HepG2 (cell line): Measurements from ENCODE around the gene ZBED1. TPM values are rescaled to one million over a fixed set of nuclear protein-coding genes. Genes with fewer than 3 reads are reported as not detected.
"Not testable (repeated sequence)": the region's sequence is repeated elsewhere in the genome, so short reads cannot be mapped to it uniquely, and the experiment has no call there.

ENCODE experiments used
- ATAC-seq: fragments of 200-7000 bp; cut with Tn5 transposase; 3 replicates; pipeline ENCODE4 v1.9.1; 2020; ENCODE audit warnings: mild to moderate bottlenecking, moderate library complexity
- BruUV-seq: library from RNA; stranded (reverse); fragments of 400-500 nt; replicated peaks from 2 replicates; lab custom pipeline; 2021; lab: Mats Ljungman, UMichigan
- CTCF ChIA-PET: fragments of 300-600 bp; formaldehyde crosslinking; extraction: SDS; loops from one replicate; lab custom pipeline; 2021; ENCODE audit warnings: low total read pairs, inconsistent platforms, low intra/inter-chr PET ratio; lab: Yijun Ruan, JAX
- POLR2A ChIA-PET: fragments of 350-600 bp; sonication (Branson Sonifier 250); formaldehyde crosslinking; loops from one replicate; lab custom pipeline; 2020; ENCODE audit warnings: antibody characterized with exemption, inconsistent platforms; lab: Yijun Ruan, JAX
- DNase-seq: peaks from one replicate; pipeline ENCODE4 v3.0.0-alpha.2; 2015; ENCODE audit warnings: low spot score
- FAIRE-seq: peaks from 3 replicates; lab custom pipeline; 2011; peaks lifted over from hg19 to GRCh38; lab: Jason Lieb, UNC
- H2AFZ ChIP-seq: one replicate; pipeline ENCODE4 v1.6.1; 2011; ENCODE audit warnings: low read length, inconsistent platforms
- H3K27ac ChIP-seq: fragments of 300-600 bp; 3 replicates; pipeline ENCODE4 v1.8.0; 2011; ENCODE audit warnings: mixed run types, mild to moderate bottlenecking, mixed read lengths, low read length, inconsistent platforms; ENCODE audit not compliant: insufficient read depth; ENCODE audit errors: extremely low read length
- H3K27me3 ChIP-seq, 2 experiments: fragments of 200-600 bp in 1 of 2; 2 replicates in 1 of 2; 3 replicates in 1 of 2; pipeline versions ENCODE4 v1.6.0 to v1.8.0; 2011; ENCODE audit warnings: low read length in 2 of 2, mild to moderate bottlenecking in 2 of 2, moderate library complexity in 2 of 2, inconsistent platforms in 1 of 2; ENCODE audit not compliant: insufficient read depth in 2 of 2, control insufficient read depth in 1 of 2
- H3K36me3 ChIP-seq, 2 experiments: fragments of 200-600 bp in 1 of 2; replicated peaks in 1 of 2; 2 replicates in 1 of 2; 3 replicates in 1 of 2; pipeline versions ENCODE4 v1.5.1 to v1.8.0; 2011; ENCODE audit warnings: low read length in 2 of 2, inconsistent platforms in 1 of 2; ENCODE audit not compliant: insufficient read depth in 2 of 2, control insufficient read depth in 1 of 2
- H3K4me1 ChIP-seq: 2 replicates; pipeline ENCODE4 v1.5.1; 2012; ENCODE audit warnings: low read length, inconsistent platforms; ENCODE audit not compliant: insufficient read depth
- H3K4me2 ChIP-seq: 2 replicates; pipeline ENCODE4 v1.6.0; 2011; ENCODE audit warnings: low read depth, low read length, inconsistent platforms
- H3K4me3 ChIP-seq, 3 experiments: fragments of 200-600 bp in 1 of 3; sonication (generic), shearing (Covaris generic) in 1 of 3; replicated peaks in 1 of 3; 2 replicates each; pipeline ENCODE4 v1.5.1; 2011 to 2016; ENCODE audit warnings: low read length in 3 of 3, inconsistent platforms in 2 of 3, low read depth in 2 of 3, mild to moderate bottlenecking in 2 of 3, control low read depth in 1 of 3, mixed read lengths in 1 of 3; ENCODE audit not compliant: insufficient read depth in 1 of 3
- H3K79me2 ChIP-seq: one replicate; pipeline ENCODE4 v1.6.1; 2011; ENCODE audit warnings: low read length, inconsistent platforms; ENCODE audit not compliant: insufficient read depth
- H3K9ac ChIP-seq: 2 replicates; pipeline ENCODE4 v1.6.0; 2011; ENCODE audit warnings: mild to moderate bottlenecking, low read depth, low read length, inconsistent platforms; ENCODE audit not compliant: insufficient read depth
- H3K9me3 ChIP-seq: 2 replicates; pipeline ENCODE4 v1.5.1; 2012; ENCODE audit warnings: mild to moderate bottlenecking, low read length
- H4K20me1 ChIP-seq: 2 replicates; pipeline ENCODE4 v1.6.0; 2011; ENCODE audit warnings: inconsistent platforms, mild to moderate bottlenecking, low read length, moderate library complexity; ENCODE audit not compliant: insufficient read depth
- FOSL2 ChIP-seq: sonication (generic); formaldehyde crosslinking; IDR thresholded peaks from 2 replicates; pipeline ENCODE4 v1.4.0; 2020; ENCODE audit warnings: missing genetic modification reagents
- FOXA3 ChIP-seq: IDR thresholded peaks from 2 replicates; pipeline ENCODE4 v1.6.1; 2016; ENCODE audit warnings: missing genetic modification reagents, missing compliant biosample characterization
- FOXP1 ChIP-seq, 2 experiments: fragments of 450-650 bp in 1 of 2; IDR thresholded peaks; 2 replicates each; pipeline ENCODE4 v1.6.1; 2017 to 2018; ENCODE audit warnings: antibody characterized with exemption in 1 of 2
- GATAD2A ChIP-seq: IDR thresholded peaks from 2 replicates; pipeline ENCODE4 v1.6.1; 2016
- HNF4A ChIP-seq: sonication (generic); formaldehyde crosslinking; IDR thresholded peaks from 2 replicates; pipeline ENCODE4 v1.4.0; 2020; ENCODE audit warnings: missing genetic modification reagents
- HNF4G ChIP-seq, 2 experiments: sonication (generic) in 1 of 2; formaldehyde crosslinking in 1 of 2; IDR thresholded peaks; 2 replicates each; pipeline versions ENCODE4 v1.4.0 to v1.6.1; 2011 to 2020; ENCODE audit warnings: borderline replicate concordance in 2 of 2, low read depth in 2 of 2, mild to moderate bottlenecking in 2 of 2, low read length in 1 of 2, missing genetic modification reagents in 1 of 2, moderate library complexity in 1 of 2
- JUNB ChIP-seq: sonication (generic); formaldehyde crosslinking; IDR thresholded peaks from 2 replicates; pipeline ENCODE4 v1.8.0; 2022; ENCODE audit warnings: missing genetic modification reagents, mild to moderate bottlenecking, borderline replicate concordance
- SAP130 ChIP-seq: IDR thresholded peaks from 2 replicates; pipeline ENCODE4 v1.6.1; 2016; ENCODE audit warnings: low read depth
- ZEB1 ChIP-seq: IDR thresholded peaks from 2 replicates; pipeline ENCODE4 v1.6.1; 2012; ENCODE audit warnings: mild to moderate bottlenecking, low read depth, inconsistent platforms; ENCODE audit not compliant: insufficient replicate concordance
- ZNF331 ChIP-seq: sonication (generic); formaldehyde crosslinking; IDR thresholded peaks from 2 replicates; pipeline ENCODE4 v1.4.0; 2020; ENCODE audit warnings: missing genetic modification reagents
- WGBS: methylation state at CpG from one replicate; pipeline ENCODE4 v1.1.6; 2017; ENCODE audit warnings: low lambda C conversion rate; 5-methylcytosine and 5-hydroxymethylcytosine counted together
- in situ Hi-C: cut with HindIII; loops from 2 replicates; pipeline ENCODE4 v1.10.0; 2017; ENCODE audit warnings: low pct_unique_long_range_greater_than_20kb; ENCODE audit not compliant: extremely low pct_ligation_motif_present
- intact Hi-C: fragments of 100-400 bp; cut with micrococcal nuclease; formaldehyde crosslinking; loops from one replicate; pipeline ENCODE4 v1.10.0; 2022; ENCODE audit not compliant: unreplicated experiment
- polyA plus RNA-seq, 8 experiments: library from polyadenylated mRNA; depleted of rRNA in 3 of 8; stranded (reverse) in 7 of 8; unstranded in 1 of 8; fragments of >200 nt; fragmentation: Illumina TruSeq in 4 of 8; extraction: Trizol in 4 of 8; gene quantifications; 2 replicates each; pipeline versions ENCODE4 v1.2.1 to v1.2.3, GENCODE V29; 2011 to 2016; ENCODE audit warnings: low read depth in 4 of 8, missing spikeins in 1 of 8, mixed read lengths in 1 of 8; ENCODE audit not compliant: insufficient read depth in 1 of 8
- total RNA-seq, 5 experiments: library from RNA; depleted of rRNA; stranded (reverse); fragments of >200 nt; fragmentation: Illumina TruSeq; extraction: Trizol; gene quantifications; 2 replicates each; pipeline ENCODE4 v1.2.3, GENCODE V29; 2016; ENCODE audit warnings: low read depth in 1 of 5
- TF ChIP-seq, protein P1 (sequence below): IDR thresholded peaks from 2 replicates; pipeline ENCODE4 v1.4.0; 2020; ENCODE audit warnings: mild to moderate bottlenecking, missing genetic modification reagents
- TF ChIP-seq, protein P2 (sequence below): sonication (generic); formaldehyde crosslinking; IDR thresholded peaks from 2 replicates; pipeline ENCODE4 v1.4.0; 2020; ENCODE audit warnings: missing genetic modification reagents
- TF ChIP-seq, protein P3 (sequence below): IDR thresholded peaks from 2 replicates; pipeline ENCODE4 v1.6.1; 2012; ENCODE audit warnings: inconsistent platforms
- TF ChIP-seq, protein P4 (sequence below): sonication (generic); IDR thresholded peaks from 2 replicates; pipeline ENCODE4 v1.6.1; 2016; ENCODE audit warnings: low read depth, borderline replicate concordance
- TF ChIP-seq, protein P5 (sequence below): sonication (generic); formaldehyde crosslinking; IDR thresholded peaks from 2 replicates; pipeline ENCODE4 v1.4.0; 2020; ENCODE audit warnings: missing genetic modification reagents

Gene ZBED1
- total and polyA plus RNA-seq, 2 of the 13 experiments (the other 11 are each of a cell fraction or from before 2014, with no cell fraction given), result 20.0 to 29.8 TPM

DNA sequence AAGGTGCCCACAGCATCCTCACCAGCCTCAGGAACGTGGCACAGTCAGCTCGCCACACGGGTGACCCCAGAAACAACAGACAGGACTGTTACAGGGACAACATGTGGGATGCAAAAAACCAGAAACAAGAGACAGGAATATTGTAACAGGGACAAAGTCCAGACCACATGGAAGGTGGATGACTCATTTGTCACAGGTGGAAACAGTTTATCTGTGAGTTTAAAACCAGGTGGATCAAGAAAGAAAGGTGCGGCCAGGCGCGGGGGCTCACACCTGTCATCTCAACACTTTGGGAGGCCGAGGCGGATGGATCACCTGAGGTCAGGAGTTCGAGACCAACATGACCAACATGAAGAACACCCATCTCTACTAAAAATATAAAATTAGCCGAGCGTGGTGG, 23.5 kb downstream of the ZBED1 start:
- WGBS, result 75% methylated on average over 11 of the region's 11 CpGs
- H3K27ac ChIP-seq; in situ Hi-C loops; intact Hi-C loops; H3K4me3 ChIP-seq; H3K27me3 ChIP-seq; POLR2A ChIA-PET; CTCF ChIA-PET; H3K4me2 ChIP-seq; H4K20me1 ChIP-seq; H2AFZ ChIP-seq; H3K36me3 ChIP-seq; H3K9ac ChIP-seq; H3K9me3 ChIP-seq; BruUV-seq; TF ChIP-seq FOXP1 (IDR thresholded peaks at IDR 0.05); HNF4G (CRISPR knock-in tag; IDR thresholded peaks at IDR 0.05; ENCODE audit: borderline replicate concordance, low read depth): not testable (repeated sequence)
- peaks cover 44% of the 10 kb centered on the region for H3K79me2 ChIP-seq
- DNase-seq, result peak; percentile 53
- peaks cover 42% of the 10 kb centered on the region for H3K4me1 ChIP-seq
- TF ChIP-seq, protein P1, sequence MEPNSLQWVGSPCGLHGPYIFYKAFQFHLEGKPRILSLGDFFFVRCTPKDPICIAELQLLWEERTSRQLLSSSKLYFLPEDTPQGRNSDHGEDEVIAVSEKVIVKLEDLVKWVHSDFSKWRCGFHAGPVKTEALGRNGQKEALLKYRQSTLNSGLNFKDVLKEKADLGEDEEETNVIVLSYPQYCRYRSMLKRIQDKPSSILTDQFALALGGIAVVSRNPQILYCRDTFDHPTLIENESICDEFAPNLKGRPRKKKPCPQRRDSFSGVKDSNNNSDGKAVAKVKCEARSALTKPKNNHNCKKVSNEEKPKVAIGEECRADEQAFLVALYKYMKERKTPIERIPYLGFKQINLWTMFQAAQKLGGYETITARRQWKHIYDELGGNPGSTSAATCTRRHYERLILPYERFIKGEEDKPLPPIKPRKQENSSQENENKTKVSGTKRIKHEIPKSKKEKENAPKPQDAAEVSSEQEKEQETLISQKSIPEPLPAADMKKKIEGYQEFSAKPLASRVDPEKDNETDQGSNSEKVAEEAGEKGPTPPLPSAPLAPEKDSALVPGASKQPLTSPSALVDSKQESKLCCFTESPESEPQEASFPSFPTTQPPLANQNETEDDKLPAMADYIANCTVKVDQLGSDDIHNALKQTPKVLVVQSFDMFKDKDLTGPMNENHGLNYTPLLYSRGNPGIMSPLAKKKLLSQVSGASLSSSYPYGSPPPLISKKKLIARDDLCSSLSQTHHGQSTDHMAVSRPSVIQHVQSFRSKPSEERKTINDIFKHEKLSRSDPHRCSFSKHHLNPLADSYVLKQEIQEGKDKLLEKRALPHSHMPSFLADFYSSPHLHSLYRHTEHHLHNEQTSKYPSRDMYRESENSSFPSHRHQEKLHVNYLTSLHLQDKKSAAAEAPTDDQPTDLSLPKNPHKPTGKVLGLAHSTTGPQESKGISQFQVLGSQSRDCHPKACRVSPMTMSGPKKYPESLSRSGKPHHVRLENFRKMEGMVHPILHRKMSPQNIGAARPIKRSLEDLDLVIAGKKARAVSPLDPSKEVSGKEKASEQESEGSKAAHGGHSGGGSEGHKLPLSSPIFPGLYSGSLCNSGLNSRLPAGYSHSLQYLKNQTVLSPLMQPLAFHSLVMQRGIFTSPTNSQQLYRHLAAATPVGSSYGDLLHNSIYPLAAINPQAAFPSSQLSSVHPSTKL (CRISPR knock-in tag), result 0 out of 2 replicates have a peak, but pooled peaks have one; percentile 36
- TF ChIP-seq FOXA3 (CRISPR knock-in tag) (peak; percentile 46; the same call in 1 of the 2 replicates), FOXP1 (CRISPR knock-in tag; IDR thresholded peaks at IDR 0.05) (0 out of 2 replicates have a peak, but pooled peaks have one; percentile 21), FOSL2 (peak; percentile 91), HNF4G (IDR thresholded peaks at IDR 0.05; ENCODE audit: borderline replicate concordance, low read depth, low read length) (peak; percentile 5; the same call in 1 of the 2 replicates), ZEB1 (peak; percentile 82), JUNB (peak; percentile 64; the same call in 1 of the 2 replicates), GATAD2A (CRISPR knock-in tag) (0 out of 2 replicates have a peak, but pooled peaks have one; percentile 21), ZNF331 (CRISPR knock-in tag) (0 out of 2 replicates have a peak, but pooled peaks have one; percentile 14), SAP130 (CRISPR knock-in tag) (peak; percentile 46; the same call in 1 of the 2 replicates), HNF4A (CRISPR knock-in tag) (peak; percentile 47)
- TF ChIP-seq, protein P2, sequence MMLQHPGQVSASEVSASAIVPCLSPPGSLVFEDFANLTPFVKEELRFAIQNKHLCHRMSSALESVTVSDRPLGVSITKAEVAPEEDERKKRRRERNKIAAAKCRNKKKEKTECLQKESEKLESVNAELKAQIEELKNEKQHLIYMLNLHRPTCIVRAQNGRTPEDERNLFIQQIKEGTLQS, result 0 out of 2 replicates have a peak, but pooled peaks have one; percentile 64
- TF ChIP-seq, protein P3, sequence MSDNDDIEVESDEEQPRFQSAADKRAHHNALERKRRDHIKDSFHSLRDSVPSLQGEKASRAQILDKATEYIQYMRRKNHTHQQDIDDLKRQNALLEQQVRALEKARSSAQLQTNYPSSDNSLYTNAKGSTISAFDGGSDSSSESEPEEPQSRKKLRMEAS, result peak; percentile 37; the same call in 1 of the 2 replicates
- TF ChIP-seq, protein P4, sequence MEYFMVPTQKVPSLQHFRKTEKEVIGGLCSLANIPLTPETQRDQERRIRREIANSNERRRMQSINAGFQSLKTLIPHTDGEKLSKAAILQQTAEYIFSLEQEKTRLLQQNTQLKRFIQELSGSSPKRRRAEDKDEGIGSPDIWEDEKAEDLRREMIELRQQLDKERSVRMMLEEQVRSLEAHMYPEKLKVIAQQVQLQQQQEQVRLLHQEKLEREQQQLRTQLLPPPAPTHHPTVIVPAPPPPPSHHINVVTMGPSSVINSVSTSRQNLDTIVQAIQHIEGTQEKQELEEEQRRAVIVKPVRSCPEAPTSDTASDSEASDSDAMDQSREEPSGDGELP, result peak; percentile 44; the same call in 1 of the 2 replicates
- TF ChIP-seq, protein P5, sequence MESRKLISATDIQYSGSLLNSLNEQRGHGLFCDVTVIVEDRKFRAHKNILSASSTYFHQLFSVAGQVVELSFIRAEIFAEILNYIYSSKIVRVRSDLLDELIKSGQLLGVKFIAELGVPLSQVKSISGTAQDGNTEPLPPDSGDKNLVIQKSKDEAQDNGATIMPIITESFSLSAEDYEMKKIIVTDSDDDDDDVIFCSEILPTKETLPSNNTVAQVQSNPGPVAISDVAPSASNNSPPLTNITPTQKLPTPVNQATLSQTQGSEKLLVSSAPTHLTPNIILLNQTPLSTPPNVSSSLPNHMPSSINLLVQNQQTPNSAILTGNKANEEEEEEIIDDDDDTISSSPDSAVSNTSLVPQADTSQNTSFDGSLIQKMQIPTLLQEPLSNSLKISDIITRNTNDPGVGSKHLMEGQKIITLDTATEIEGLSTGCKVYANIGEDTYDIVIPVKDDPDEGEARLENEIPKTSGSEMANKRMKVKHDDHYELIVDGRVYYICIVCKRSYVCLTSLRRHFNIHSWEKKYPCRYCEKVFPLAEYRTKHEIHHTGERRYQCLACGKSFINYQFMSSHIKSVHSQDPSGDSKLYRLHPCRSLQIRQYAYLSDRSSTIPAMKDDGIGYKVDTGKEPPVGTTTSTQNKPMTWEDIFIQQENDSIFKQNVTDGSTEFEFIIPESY (CRISPR knock-in tag), result 0 out of 2 replicates have a peak, but pooled peaks have one; percentile 9
- peak; percentile 32 for FAIRE-seq
- ATAC-seq, result peak; percentile 23; the same call in 2 of the 3 replicates
